RWPE1 (cell line): ENCODE measurements around the gene SLC25A2.
"Not testable (repeated sequence)": the region's sequence is repeated elsewhere in the genome, so short reads cannot be mapped to it uniquely, and the experiment has no call there.

ENCODE experiments used
- CTCF ChIA-PET: fragments of 350-600 bp; sonication (Branson Sonifier 250); formaldehyde crosslinking; extraction: SDS; loops from one replicate; lab custom pipeline; 2021; lab: Yijun Ruan, JAX
- POLR2A ChIA-PET: fragments of 400-600 bp; formaldehyde crosslinking; extraction: SDS; loops from one replicate; lab custom pipeline; 2020; ENCODE audit warnings: antibody characterized with exemption; ENCODE audit not compliant: low non-redundant PET; lab: Yijun Ruan, JAX
- DNase-seq: peaks from one replicate; pipeline ENCODE4 v3.0.0; 2012; ENCODE audit warnings: low spot score
- H3K27ac ChIP-seq: fragments of 450-650 bp; 2 replicates; pipeline ENCODE4 v1.5.1; 2017
- CTCF ChIP-seq: fragments of 450-650 bp; conservative IDR thresholded peaks from 2 replicates; pipeline ENCODE4 v1.5.1; 2017; ENCODE audit warnings: low read depth, mild to moderate bottlenecking

SLC25A2 gene

DNA sequence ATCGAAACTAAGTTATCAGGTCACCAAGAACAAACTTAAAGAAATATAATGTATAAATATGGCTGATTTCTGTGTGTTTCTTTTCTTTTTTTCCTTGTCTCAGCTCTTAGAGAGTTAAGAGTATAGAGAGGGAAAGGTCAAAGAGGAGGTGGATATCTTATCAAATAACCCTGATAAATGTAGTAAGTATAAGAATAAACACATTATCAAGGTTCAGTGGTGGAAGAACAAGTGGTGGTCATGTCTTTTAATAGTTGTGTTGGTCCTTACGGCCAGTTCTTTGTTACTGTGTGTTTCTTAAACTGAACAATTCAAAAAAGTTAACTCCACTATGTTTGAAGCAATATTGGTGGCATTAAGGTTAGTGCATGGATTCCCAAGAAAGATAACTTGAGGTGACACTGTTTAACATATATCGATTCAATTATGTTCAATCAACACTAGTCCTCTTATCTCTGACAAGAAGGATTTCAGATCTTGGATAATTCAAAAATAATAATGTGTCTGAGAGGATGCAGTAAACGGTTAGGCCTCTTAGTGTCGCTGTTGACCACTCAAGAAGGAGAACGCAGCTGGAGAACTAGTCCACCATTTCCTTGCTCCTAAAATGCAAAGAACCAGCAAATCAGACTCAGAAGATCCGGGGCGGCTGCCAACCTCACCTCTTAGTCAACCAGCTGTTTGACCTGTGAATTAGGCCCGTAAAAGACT, 39.5 kb upstream of the SLC25A2 start, which contains the start of gene PCDHGA3:
PCDHGA3 (plus strand) TSS at position 588 of the 711 bp plus-strand sequence. CDS start 205 bp downstream, outside the sequence.
- ChIA-PET POLR2A (no interaction called here), CTCF (interaction anchor here (0.6 to 1.6 kb wide), 6 partner anchors 11 to 191 kb away, joined by 3 to 8 read pairs (median 4); partner anchors contain the start of genes PCDHB11, PCDHGA4 and PCDHGB7)
- peak; percentile 24; the same call in 1 of the 2 replicates for TF ChIP-seq CTCF
- H3K27ac ChIP-seq = no peak within 1 kb of the TSS
- DNase-seq = no peak

DNA sequence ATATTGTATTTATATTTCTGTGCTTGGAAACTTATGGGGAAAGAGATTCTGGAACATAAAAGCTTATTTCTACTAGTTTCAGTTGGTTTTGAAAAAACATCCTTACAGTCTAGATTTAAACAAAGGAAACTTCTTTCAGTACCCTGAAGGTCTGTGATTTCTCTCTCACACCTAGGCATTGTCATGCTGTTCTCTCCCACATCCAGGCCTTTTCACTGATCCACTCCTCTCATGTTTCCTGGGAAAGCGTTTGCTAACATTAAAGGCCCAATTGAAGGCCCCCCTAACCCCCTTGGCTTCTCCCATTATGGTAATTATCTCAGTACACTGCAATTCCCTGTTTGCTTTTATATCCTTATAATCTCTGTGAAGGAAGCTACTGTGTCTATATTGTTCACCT, 38.9 kb upstream of the SLC25A2 start:
- TF ChIP-seq CTCF = no peak
- CTCF ChIA-PET = interaction anchor here (0.6 to 1.6 kb wide), 3 partner anchors 23 to 674 kb away, joined by 3 to 4 read pairs (median 4); partner anchors contain the start of gene PCDHB11
- no peak overlapping the region for H3K27ac ChIP-seq
- POLR2A ChIA-PET = no interaction called here
- no peak for DNase-seq

GRCh38 chr5:141340781-141341354, 37.0 kb upstream of the SLC25A2 start:
- POLR2A ChIA-PET, CTCF ChIA-PET, DNase-seq, H3K27ac ChIP-seq: not testable (repeated sequence)

- peak; percentile 56 for TF ChIP-seq CTCF
- DNase-seq = no peak
- CTCF ChIA-PET = interaction anchor here (0.5 to 1.9 kb wide), 14 partner anchors 8 to 635 kb away, joined by 3 to 9 read pairs (median 4); partner anchors contain the start of genes PCDHB11, PCDHB14, PCDHGA1 and PCDHGB1
- POLR2A ChIA-PET = no interaction called here
- no peak within 1 kb of the TSS for H3K27ac ChIP-seq
Measured at GRCh38 chr5:141338538-141339306, 34.9 kb upstream of the SLC25A2 start, which contains the start of gene PCDHGA2. Gene PCDHGA2 (plus strand): TSS chr5:141338760.

- DNase-seq, H3K27ac ChIP-seq, POLR2A ChIA-PET: not testable (repeated sequence)
- CTCF ChIA-PET = interaction anchor here (0.6 kb wide), 1 partner anchor 228 kb away, joined by 4 read pairs; no protein-coding TSS in a partner anchor
Measured at GRCh38 chr5:141332571-141332970, 28.7 kb upstream of the SLC25A2 start.

GRCh38 chr5:141330299-141331080, 26.6 kb upstream of the SLC25A2 start, which contains the start of gene PCDHGA1:
Gene PCDHGA1 (plus strand): TSS chr5:141330514.
- peak; percentile 40 for TF ChIP-seq CTCF
- peak; percentile 40 for DNase-seq
- ChIA-PET POLR2A (interaction anchor here (1.1 kb wide), 1 partner anchor 10 kb away, joined by 8 read pairs; the partner anchor contains the start of gene TAF7), CTCF (interaction anchor here (0.5 to 1.9 kb wide), 18 partner anchors 8 to 1659 kb away, joined by 3 to 8 read pairs (median 4); partner anchors contain the start of genes PCDHB10, PCDHB11, PCDHGA2 and PCDHGB2)
- H3K27ac ChIP-seq = no peak within 1 kb of the TSS
